Breast epithelium (tissue), 3 donors: Measurements from ENCODE around the gene NR2F1.

Source experiments
- POLR2A ChIP-seq: fragments of 450-650 bp; IDR thresholded peaks from one replicate; pipeline ENCODE4 v1.6.1; 2016; ENCODE audit warnings: antibody characterized with exemption, mild to moderate bottlenecking, moderate library complexity
- POLR2AphosphoS5 ChIP-seq, 3 donors: sonication (generic); formaldehyde crosslinking; IDR thresholded peaks; one replicate each; pipeline ENCODE4 v1.6.1; 2017; ENCODE audit warnings: antibody characterized with exemption in 3 of 3
- TF ChIP-seq, protein P1 (sequence below), 3 donors: fragments of 450-650 bp; IDR thresholded peaks; one replicate each; pipeline ENCODE4 v1.5.1; 2016 to 2017; ENCODE audit warnings: antibody characterized with exemption in 3 of 3, mild to moderate bottlenecking in 3 of 3, moderate library complexity in 3 of 3

DNA sequence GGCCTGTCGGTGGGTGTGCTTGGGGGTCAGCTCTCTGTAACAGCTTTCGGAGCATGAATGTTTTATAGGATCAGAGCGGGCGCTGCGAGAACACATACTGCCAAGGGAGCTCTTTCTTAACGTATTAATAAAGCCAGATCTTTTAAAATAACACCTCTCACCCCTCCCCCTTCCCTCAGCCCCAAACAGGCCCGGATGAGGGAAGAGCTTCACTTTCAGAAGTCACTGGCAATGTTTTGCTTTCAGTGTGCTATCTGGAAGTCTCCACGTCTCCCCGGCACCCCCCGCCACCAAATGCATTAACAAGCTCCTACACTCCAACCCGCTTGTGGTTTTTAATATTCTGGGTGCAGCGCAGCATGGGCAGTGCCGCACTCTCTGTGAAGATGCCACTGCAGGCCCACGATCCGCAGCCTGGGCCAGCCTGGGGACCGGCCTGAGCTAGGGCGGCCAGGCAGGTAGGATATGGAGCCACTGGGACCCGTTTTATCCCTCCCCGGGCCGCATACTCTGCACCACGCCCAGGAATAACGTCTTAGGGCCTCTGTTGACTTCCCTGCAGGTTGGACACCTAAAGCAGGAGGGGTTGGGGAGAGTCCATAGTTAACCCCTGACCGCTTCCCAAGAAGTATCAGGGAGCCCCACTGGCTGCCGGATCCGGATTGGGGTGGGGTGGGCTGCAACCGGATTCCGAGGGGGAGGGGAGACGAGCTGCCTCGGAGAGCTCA is 12.6 kb downstream of the NR2F1 start:
- TF ChIP-seq, protein P1, sequence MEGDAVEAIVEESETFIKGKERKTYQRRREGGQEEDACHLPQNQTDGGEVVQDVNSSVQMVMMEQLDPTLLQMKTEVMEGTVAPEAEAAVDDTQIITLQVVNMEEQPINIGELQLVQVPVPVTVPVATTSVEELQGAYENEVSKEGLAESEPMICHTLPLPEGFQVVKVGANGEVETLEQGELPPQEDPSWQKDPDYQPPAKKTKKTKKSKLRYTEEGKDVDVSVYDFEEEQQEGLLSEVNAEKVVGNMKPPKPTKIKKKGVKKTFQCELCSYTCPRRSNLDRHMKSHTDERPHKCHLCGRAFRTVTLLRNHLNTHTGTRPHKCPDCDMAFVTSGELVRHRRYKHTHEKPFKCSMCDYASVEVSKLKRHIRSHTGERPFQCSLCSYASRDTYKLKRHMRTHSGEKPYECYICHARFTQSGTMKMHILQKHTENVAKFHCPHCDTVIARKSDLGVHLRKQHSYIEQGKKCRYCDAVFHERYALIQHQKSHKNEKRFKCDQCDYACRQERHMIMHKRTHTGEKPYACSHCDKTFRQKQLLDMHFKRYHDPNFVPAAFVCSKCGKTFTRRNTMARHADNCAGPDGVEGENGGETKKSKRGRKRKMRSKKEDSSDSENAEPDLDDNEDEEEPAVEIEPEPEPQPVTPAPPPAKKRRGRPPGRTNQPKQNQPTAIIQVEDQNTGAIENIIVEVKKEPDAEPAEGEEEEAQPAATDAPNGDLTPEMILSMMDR (IDR thresholded peaks at IDR 0.05), result no peak
- TF ChIP-seq POLR2AphosphoS5 (IDR thresholded peaks at IDR 0.05) (no peak), POLR2A (no peak)
